ENCODE measurements around the gene CHCHD4. TPM values are rescaled to one million over a fixed set of nuclear protein-coding genes. Genes with fewer than 3 reads are reported as not detected.

Gene CHCHD4
- total and polyA plus RNA-seq, 2 experiments from 2014 or later: 31.1 to 39.2 TPM

DNA sequence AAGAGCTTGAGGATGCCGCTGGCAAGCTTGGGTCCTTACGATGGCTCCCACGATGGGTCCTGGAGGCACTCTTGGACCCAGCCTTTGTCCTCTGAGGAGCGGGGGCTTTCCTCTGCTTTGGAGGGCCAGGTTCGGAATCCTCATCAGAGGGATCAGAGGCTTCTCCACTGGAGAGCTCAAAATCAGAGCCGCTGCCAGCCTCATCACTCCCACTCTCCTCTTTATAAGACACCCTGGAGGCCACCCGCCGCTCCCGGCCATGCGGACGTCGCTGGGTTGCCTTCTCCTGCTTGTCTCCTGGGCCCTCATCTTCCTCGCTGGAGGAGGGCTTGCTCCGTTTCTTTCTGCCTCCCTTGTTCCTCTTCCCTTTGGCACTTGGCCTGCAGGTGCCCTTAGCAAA is 33.7 kb upstream of the CHCHD4 start (continued):
- TF ChIP-seq, protein P1, sequence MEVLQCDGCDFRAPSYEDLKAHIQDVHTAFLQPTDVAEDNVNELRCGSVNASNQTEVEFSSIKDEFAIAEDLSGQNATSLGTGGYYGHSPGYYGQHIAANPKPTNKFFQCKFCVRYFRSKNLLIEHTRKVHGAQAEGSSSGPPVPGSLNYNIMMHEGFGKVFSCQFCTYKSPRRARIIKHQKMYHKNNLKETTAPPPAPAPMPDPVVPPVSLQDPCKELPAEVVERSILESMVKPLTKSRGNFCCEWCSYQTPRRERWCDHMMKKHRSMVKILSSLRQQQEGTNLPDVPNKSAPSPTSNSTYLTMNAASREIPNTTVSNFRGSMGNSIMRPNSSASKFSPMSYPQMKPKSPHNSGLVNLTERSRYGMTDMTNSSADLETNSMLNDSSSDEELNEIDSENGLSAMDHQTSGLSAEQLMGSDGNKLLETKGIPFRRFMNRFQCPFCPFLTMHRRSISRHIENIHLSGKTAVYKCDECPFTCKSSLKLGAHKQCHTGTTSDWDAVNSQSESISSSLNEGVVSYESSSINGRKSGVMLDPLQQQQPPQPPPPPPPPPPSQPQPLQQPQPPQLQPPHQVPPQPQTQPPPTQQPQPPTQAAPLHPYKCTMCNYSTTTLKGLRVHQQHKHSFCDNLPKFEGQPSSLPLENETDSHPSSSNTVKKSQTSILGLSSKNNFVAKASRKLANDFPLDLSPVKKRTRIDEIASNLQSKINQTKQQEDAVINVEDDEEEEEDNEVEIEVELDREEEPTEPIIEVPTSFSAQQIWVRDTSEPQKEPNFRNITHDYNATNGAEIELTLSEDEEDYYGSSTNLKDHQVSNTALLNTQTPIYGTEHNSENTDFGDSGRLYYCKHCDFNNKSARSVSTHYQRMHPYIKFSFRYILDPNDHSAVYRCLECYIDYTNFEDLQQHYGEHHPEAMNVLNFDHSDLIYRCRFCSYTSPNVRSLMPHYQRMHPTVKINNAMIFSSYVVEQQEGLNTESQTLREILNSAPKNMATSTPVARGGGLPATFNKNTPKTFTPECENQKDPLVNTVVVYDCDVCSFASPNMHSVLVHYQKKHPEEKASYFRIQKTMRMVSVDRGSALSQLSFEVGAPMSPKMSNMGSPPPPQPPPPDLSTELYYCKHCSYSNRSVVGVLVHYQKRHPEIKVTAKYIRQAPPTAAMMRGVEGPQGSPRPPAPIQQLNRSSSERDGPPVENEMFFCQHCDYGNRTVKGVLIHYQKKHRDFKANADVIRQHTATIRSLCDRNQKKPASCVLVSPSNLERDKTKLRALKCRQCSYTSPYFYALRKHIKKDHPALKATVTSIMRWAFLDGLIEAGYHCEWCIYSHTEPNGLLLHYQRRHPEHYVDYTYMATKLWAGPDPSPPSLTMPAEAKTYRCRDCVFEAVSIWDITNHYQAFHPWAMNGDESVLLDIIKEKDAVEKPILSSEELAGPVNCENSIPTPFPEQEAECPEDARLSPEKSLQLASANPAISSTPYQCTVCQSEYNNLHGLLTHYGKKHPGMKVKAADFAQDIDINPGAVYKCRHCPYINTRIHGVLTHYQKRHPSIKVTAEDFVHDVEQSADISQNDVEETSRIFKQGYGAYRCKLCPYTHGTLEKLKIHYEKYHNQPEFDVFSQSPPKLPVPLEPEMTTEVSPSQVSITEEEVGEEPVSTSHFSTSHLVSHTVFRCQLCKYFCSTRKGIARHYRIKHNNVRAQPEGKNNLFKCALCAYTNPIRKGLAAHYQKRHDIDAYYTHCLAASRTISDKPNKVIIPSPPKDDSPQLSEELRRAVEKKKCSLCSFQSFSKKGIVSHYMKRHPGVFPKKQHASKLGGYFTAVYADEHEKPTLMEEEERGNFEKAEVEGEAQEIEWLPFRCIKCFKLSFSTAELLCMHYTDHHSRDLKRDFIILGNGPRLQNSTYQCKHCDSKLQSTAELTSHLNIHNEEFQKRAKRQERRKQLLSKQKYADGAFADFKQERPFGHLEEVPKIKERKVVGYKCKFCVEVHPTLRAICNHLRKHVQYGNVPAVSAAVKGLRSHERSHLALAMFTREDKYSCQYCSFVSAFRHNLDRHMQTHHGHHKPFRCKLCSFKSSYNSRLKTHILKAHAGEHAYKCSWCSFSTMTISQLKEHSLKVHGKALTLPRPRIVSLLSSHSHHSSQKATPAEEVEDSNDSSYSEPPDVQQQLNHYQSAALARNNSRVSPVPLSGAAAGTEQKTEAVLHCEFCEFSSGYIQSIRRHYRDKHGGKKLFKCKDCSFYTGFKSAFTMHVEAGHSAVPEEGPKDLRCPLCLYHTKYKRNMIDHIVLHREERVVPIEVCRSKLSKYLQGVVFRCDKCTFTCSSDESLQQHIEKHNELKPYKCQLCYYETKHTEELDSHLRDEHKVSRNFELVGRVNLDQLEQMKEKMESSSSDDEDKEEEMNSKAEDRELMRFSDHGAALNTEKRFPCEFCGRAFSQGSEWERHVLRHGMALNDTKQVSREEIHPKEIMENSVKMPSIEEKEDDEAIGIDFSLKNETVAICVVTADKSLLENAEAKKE (CRISPR knock-in tag; IDR thresholded peaks at IDR 0.05): no peak
- TF ChIP-seq, protein P2, sequence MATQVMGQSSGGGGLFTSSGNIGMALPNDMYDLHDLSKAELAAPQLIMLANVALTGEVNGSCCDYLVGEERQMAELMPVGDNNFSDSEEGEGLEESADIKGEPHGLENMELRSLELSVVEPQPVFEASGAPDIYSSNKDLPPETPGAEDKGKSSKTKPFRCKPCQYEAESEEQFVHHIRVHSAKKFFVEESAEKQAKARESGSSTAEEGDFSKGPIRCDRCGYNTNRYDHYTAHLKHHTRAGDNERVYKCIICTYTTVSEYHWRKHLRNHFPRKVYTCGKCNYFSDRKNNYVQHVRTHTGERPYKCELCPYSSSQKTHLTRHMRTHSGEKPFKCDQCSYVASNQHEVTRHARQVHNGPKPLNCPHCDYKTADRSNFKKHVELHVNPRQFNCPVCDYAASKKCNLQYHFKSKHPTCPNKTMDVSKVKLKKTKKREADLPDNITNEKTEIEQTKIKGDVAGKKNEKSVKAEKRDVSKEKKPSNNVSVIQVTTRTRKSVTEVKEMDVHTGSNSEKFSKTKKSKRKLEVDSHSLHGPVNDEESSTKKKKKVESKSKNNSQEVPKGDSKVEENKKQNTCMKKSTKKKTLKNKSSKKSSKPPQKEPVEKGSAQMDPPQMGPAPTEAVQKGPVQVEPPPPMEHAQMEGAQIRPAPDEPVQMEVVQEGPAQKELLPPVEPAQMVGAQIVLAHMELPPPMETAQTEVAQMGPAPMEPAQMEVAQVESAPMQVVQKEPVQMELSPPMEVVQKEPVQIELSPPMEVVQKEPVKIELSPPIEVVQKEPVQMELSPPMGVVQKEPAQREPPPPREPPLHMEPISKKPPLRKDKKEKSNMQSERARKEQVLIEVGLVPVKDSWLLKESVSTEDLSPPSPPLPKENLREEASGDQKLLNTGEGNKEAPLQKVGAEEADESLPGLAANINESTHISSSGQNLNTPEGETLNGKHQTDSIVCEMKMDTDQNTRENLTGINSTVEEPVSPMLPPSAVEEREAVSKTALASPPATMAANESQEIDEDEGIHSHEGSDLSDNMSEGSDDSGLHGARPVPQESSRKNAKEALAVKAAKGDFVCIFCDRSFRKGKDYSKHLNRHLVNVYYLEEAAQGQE (IDR thresholded peaks at IDR 0.05; ENCODE audit: unreplicated experiment): no peak
- TF ChIP-seq POLR2AphosphoS5 (IDR thresholded peaks at IDR 0.05; ENCODE audit: low read depth): no peak
- TF ChIP-seq ZNF331 (CRISPR knock-in tag; IDR thresholded peaks at IDR 0.05; ENCODE audit: low read depth): no peak
- no peak for TF ChIP-seq EZH2 (IDR thresholded peaks at IDR 0.05; ENCODE audit: low read depth, unreplicated experiment)
- TF ChIP-seq STAT1 (IDR thresholded peaks at IDR 0.05; ENCODE audit: unreplicated experiment): no peak
- no peak for TF ChIP-seq JUNB (IDR thresholded peaks at IDR 0.05; ENCODE audit: unreplicated experiment)

Measured in GM23338 (cell line).